Transverse colon (tissue), 4 donors: Measurements from ENCODE around the gene C1orf21. TPM values are rescaled to one million over a fixed set of nuclear protein-coding genes. Genes with fewer than 3 reads are reported as not detected.

Experiments
- DNase-seq: peaks from one replicate; pipeline ENCODE4 v3.0.0-alpha.2; 2019
- H3K27ac ChIP-seq, 4 donors: fragments of 200-600 bp; sonication (generic); 2 replicates each; pipeline ENCODE4 v1.5.1; 2016 to 2018; ENCODE audit warnings: inconsistent platforms in 4 of 4
- H3K27me3 ChIP-seq: fragments of 200-600 bp; sonication (generic); 2 replicates; pipeline ENCODE4 v1.5.1; 2017; ENCODE audit warnings: inconsistent platforms
- H3K36me3 ChIP-seq, 4 donors: fragments of 200-600 bp; sonication (generic); 2 replicates each; pipeline ENCODE4 v1.5.1; 2017 to 2019; ENCODE audit warnings: inconsistent platforms in 4 of 4
- H3K4me1 ChIP-seq, 4 donors: fragments of 200-600 bp; sonication (generic); 2 replicates each; pipeline ENCODE4 v1.5.1; 2017 to 2020; ENCODE audit warnings: inconsistent platforms in 4 of 4
- H3K4me3 ChIP-seq, 4 donors: fragments of 200-600 bp; sonication (generic); 1 replicate in 1 of 4; 2 replicates in 3 of 4; pipeline versions ENCODE4 v1.5.1 to v1.6.1; 2017 to 2019; ENCODE audit warnings: inconsistent platforms in 4 of 4
- H3K9me3 ChIP-seq, 2 donors: fragments of 200-600 bp; sonication (generic); 2 replicates each; pipeline ENCODE4 v1.5.1; 2017 to 2019; ENCODE audit warnings: inconsistent platforms in 2 of 2
- CTCF ChIP-seq, 5 experiments: fragments of 200-600 bp in 3 of 5; fragments of 450-650 bp in 2 of 5; sonication (generic) in 3 of 5; IDR thresholded peaks; 1 replicate in 2 of 5; 2 replicates in 3 of 5; pipeline ENCODE4 v1.5.1; 2016 to 2017; ENCODE audit warnings: antibody characterized with exemption in 5 of 5, inconsistent platforms in 3 of 5, mild to moderate bottlenecking in 2 of 5, moderate library complexity in 1 of 5
- EP300 ChIP-seq: sonication (generic); formaldehyde crosslinking; IDR thresholded peaks from one replicate; pipeline ENCODE4 v1.6.1; 2017; ENCODE audit warnings: antibody characterized with exemption, low read depth
- POLR2A ChIP-seq: fragments of 450-650 bp; IDR thresholded peaks from one replicate; pipeline ENCODE4 v1.6.1; 2016; ENCODE audit warnings: antibody characterized with exemption, mild to moderate bottlenecking, moderate library complexity
- POLR2AphosphoS5 ChIP-seq, 3 donors: sonication (generic); formaldehyde crosslinking; IDR thresholded peaks; one replicate each; pipeline ENCODE4 v1.6.1; 2016; ENCODE audit warnings: antibody characterized with exemption in 3 of 3
- WGBS, 2 donors: methylation state at CpG; one replicate each; pipeline ENCODE4 v1.1.5; 2018; ENCODE audit warnings: low coverage in 1 of 2; 5-methylcytosine and 5-hydroxymethylcytosine counted together
- in situ Hi-C, 4 donors: fragments of 200-750 bp; cut with MboI; loops; one replicate each; pipeline versions ENCODE4 v1.15.0 to v1.15.1; 2017; ENCODE audit warnings: low sequenced_read_pairs in 3 of 4, low pct_ligation_motif_present in 1 of 4, low pct_unique_long_range_greater_than_20kb in 1 of 4
- intact Hi-C: fragments of 100-400 bp; cut with DNase I; formaldehyde crosslinking; loops from one replicate; pipeline ENCODE4 v1.15.1; 2023; ENCODE audit warnings: low total_unique reads
- total RNA-seq, 4 donors: library from RNA; depleted of rRNA; stranded (reverse); fragments of >200 nt; gene quantifications; one replicate each; pipeline ENCODE4 v1.1.0, GENCODE V29; 2016

C1orf21 gene
- total RNA-seq, 4 donors from 2014 or later: 38.4 to 70.0 (median 62.4) TPM

DNA sequence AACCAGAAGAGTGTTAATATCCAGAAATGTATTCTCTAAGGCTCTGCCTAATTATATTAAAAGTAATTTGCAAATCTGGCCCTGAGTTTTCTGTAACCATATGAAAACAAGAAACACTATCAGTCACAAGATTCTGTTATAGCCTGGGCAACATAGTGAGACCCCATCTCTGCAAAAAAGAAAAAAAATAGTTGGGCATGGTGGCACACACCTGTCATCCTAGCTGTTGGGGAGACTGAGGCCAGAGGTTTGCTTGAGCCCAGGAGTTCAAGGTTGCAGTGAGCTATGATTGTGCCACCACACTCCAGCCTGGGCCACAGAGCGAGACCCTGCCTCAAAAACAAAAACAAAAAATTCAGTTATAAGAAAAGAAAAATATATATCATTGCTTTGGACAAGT, 25.6 kb downstream of the C1orf21 start:
- intact Hi-C loops: no loop called here
- 96 to 100% methylated on average over 1 of the region's 1 CpG for WGBS, 2 donors
- H3K9me3 ChIP-seq: no peaks in the 10 kb centered on the region
- TF ChIP-seq EP300: no peak
- TF ChIP-seq POLR2AphosphoS5 (IDR thresholded peaks at IDR 0.05): no peak
- TF ChIP-seq POLR2A: no peak
- no peak for TF ChIP-seq CTCF (IDR thresholded peaks at IDR 0.05)
- in situ Hi-C loops: no loop called here
- no peak for DNase-seq
- peaks cover 0 to 35% (median 5%) of the 10 kb centered on the region in 4 donors for H3K4me1 ChIP-seq
- no peaks in the 10 kb centered on the region for H3K36me3 ChIP-seq
- no peak overlapping the region for H3K27ac ChIP-seq
- no peak overlapping the region for H3K4me3 ChIP-seq
- no peaks in the 10 kb centered on the region for H3K27me3 ChIP-seq

- WGBS, 2 donors: 82 to 89% methylated on average over 2 of the region's 2 CpGs
- intact Hi-C loops: no loop called here
- no peak for TF ChIP-seq POLR2AphosphoS5 (IDR thresholded peaks at IDR 0.05)
- TF ChIP-seq EP300: no peak
- TF ChIP-seq POLR2A: no peak
- TF ChIP-seq CTCF (IDR thresholded peaks at IDR 0.05): no peak
These were observed 29.7 kb downstream of the C1orf21 start for GRCh38 chr1:184416481-184416880.

DNA sequence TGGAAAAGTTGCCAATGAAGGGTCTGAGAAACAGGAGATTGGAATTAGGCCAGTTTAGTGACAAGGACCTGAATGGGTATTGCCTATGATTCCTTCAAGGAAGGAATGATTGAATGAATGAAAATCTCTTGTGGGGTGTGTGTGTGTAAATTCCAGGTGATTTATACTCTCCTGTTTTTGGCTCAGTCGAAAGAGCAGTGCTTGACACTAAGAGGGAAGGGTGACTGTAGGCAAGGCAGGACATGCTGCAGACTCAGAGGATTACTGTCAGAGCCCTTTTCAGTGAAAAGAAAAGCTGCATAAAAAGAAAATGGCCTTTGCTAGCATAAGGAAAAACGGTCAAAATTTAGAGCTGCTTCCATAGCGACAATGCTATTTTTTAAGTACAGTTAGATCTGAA, 30.1 kb downstream of the C1orf21 start:
- no peaks in the 10 kb centered on the region for H3K36me3 ChIP-seq
- H3K4me1 ChIP-seq: peaks cover 6 to 43% (median 20%) of the 10 kb centered on the region in 4 donors
- H3K4me3 ChIP-seq: no peak overlapping the region
- no peak for TF ChIP-seq POLR2AphosphoS5 (IDR thresholded peaks at IDR 0.05)
- TF ChIP-seq POLR2A: no peak
- no peak for TF ChIP-seq EP300
- TF ChIP-seq CTCF (IDR thresholded peaks at IDR 0.05): no peak
- no peak for DNase-seq
- intact Hi-C loops: no loop called here
- H3K27me3 ChIP-seq: no peaks in the 10 kb centered on the region
- H3K9me3 ChIP-seq: no peaks in the 10 kb centered on the region
- in situ Hi-C loops: no loop called here
- 69 to 75% methylated on average over 3 of the region's 3 CpGs for WGBS, 2 donors
- no peak overlapping the region for H3K27ac ChIP-seq

More at GRCh38 chr1:184416481-184416880, 29.7 kb downstream of the C1orf21 start:
- peaks cover 6 to 42% (median 19%) of the 10 kb centered on the region in 4 donors for H3K4me1 ChIP-seq
- H3K4me3 ChIP-seq: no peak overlapping the region
- in situ Hi-C loops: no loop called here
- no peak overlapping the region for H3K27ac ChIP-seq
- no peaks in the 10 kb centered on the region for H3K9me3 ChIP-seq
- H3K36me3 ChIP-seq: no peaks in the 10 kb centered on the region
- no peaks in the 10 kb centered on the region for H3K27me3 ChIP-seq
- no peak for DNase-seq

- WGBS, 2 donors: 100% methylated on average over 1 of the region's 1 CpG
- no peaks in the 10 kb centered on the region for H3K9me3 ChIP-seq
- peaks cover 10 to 52% (median 26%) of the 10 kb centered on the region in 4 donors for H3K4me1 ChIP-seq
- DNase-seq: no peak
- H3K4me3 ChIP-seq: no peak overlapping the region
- no peaks in the 10 kb centered on the region for H3K27me3 ChIP-seq
- in situ Hi-C loops: no loop called here
- no peak overlapping the region for H3K27ac ChIP-seq
- H3K36me3 ChIP-seq: no peaks in the 10 kb centered on the region
- TF ChIP-seq POLR2AphosphoS5 (IDR thresholded peaks at IDR 0.05) (no peak), EP300 (no peak), CTCF (IDR thresholded peaks at IDR 0.05) (no peak), POLR2A (no peak)
- intact Hi-C loops: no loop called here
These were observed 31.1 kb downstream of the C1orf21 start for GRCh38 chr1:184417916-184418315.
